GM19023 (cell line): ENCODE data around the gene SMAD7.

Source experiments
- ATAC-seq: cut with Tn5 transposase; IDR thresholded peaks from one replicate; pipeline ENCODE4 v1.9.1; 2021; ENCODE audit warnings: mild to moderate bottlenecking, moderate library complexity; ENCODE audit not compliant: unreplicated experiment

SMAD7 gene, protein sequence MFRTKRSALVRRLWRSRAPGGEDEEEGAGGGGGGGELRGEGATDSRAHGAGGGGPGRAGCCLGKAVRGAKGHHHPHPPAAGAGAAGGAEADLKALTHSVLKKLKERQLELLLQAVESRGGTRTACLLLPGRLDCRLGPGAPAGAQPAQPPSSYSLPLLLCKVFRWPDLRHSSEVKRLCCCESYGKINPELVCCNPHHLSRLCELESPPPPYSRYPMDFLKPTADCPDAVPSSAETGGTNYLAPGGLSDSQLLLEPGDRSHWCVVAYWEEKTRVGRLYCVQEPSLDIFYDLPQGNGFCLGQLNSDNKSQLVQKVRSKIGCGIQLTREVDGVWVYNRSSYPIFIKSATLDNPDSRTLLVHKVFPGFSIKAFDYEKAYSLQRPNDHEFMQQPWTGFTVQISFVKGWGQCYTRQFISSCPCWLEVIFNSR

GRCh38 chr18:48950536-48951447, at the start of gene SMAD7:
Gene SMAD7 (minus strand): TSS chr18:48950965. CDS start chr18:48950424, 541 bp downstream.
- ATAC-seq, result no peak

DNA sequence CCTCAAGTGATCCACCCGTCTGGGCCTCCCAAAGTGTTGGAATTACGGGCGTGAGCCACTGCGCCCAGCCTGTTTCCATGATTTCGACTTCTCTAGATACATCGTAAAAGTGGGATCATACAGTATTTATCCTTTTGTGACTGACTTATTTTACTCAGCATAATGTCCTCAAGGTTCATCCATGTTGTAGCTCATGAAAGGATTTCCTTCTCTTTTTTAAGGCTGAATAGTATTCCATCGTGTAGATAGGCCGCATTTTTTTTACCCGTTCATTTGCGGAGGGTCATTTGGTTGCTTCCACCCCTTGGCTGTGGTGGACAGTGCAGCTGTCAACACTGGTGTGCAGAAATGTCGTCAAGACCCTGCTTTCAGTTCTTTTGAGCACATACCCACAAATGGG, 48.8 kb upstream of the SMAD7 start:
- ATAC-seq, result no peak

GRCh38 chr18:48997985-48998831, 47.4 kb upstream of the SMAD7 start:
- no peak for ATAC-seq

DNA sequence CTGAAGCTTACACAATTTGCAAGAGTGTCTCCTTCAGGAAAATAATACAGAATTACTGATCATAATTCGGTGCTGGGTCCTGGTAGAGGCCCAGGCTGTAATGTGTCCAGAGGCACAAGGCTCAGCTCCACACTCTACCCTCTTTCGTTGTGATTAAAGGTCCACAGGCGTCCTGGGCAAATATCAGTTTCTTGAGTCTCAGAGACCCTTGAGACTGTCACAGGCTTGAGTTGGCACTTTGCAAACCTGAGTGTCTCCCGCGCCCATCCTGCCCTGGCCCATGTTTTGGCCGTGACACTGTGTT, 46.9 kb upstream of the SMAD7 start:
- ATAC-seq, result no peak

DNA sequence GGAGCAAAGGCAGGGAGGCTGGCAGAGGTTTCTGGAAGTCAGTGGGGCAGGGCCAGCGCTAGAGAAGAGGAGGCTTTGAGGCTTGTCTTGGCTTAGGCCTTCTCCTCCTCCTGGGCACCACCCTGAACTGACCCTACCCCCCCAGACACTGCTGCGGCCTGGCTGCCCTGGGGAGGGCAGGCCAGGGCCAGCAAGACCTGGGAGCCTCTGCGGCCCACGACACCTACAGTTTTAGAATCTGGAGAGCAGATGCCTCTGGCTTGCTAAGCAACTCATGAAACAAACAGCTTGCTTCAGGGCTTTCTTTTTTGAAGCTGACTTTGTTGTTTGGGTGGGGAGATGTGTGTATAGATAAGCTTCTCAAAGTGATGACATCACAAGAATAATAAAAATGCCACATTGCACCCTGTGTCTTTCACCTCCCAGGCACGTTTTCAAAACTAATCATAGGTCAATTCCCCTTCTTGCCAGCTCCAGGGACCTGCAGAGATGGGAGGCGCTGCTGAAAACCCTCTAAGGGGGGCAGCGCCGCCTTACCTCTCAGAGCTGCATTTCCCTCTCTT, 46.2 kb upstream of the SMAD7 start:
- no peak for ATAC-seq

- ATAC-seq, result no peak
These were observed 45.3 kb upstream of the SMAD7 start for GRCh38 chr18:48996041-48996440.

- ATAC-seq, result no peak
These were observed 44.4 kb upstream of the SMAD7 start for GRCh38 chr18:48994926-48995835.

- ATAC-seq, result no peak
These were observed 43.4 kb upstream of the SMAD7 start for GRCh38 chr18:48994044-48994651.

GRCh38 chr18:48993586-48993985, 42.8 kb upstream of the SMAD7 start:
- ATAC-seq, result no peak

DNA sequence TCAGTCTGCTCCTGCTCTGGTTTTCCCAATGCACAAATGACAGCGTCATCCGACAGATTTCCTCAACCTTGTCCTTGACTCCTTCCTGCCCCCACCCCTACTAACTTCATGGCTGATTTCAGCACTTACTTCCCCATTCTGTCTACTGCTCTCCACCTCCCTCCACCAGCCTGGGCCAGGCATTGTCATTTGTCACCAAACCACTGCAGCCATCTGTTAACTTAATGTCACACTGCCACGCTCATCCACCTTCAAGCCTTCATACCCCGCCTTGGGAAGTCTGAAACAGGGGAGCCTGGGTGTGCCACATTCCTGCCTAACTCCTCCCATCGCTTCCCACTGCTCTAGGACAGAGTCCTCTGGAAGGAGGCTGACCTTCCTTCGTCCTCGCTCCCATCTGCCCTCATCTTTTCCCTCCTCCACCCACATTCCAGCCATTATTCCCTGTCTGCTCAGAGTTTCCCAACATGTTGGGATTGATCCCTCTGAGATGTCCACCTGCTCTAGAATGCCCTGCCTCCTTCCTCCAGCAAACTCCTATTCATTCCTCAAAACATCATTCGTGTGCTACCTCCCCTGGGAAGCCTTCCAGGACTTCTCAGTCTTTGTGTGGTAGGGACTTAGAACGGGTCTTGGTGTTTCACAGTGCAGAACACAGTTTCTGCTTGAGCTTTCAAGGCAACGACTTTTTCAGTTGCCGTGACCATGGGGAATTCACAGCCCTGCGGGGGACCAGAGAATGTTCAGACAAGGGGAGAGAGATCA, 42.2 kb upstream of the SMAD7 start:
- no peak for ATAC-seq

DNA sequence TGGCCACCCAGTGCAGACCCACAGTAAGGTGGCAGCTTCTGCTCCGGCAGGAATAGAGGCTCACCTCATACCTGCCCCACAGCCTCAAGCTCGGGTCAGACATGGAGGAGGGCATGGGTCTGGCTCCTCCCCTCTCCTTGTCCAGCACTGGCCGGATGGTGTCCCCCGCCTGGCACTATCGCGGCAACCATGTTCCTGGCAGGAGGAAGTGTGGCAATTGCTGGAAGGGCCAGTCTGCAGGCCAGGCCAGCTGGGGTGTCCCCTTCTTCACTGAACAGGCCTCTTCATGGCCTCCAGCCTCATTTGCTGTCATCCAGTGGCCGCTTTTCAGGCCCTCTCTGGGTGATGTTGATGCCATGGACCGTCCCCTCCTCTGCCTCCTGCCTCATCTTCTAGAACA, 41.4 kb upstream of the SMAD7 start:
- ATAC-seq, result no peak

DNA sequence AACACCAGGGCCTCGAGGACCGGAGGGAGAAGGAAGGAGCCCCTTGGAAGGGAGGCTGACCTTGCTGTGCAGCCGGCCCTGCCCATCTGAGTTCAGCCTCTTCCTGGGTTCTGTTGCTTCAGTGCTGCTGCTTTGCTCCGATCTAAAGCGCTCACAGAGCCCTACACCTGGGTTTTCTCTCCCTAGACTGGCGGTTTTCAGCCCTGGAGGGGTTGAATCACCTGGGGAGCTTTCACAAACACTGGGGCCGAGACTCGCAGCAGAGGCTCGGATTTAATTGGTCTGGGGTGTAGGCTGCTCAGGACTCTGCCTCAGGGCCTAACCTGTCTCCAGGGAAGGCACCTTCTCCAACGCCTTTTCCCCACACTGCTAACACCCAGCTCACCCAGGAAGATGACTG, 40.9 kb upstream of the SMAD7 start:
- ATAC-seq, result no peak

GRCh38 chr18:48991319-48991660, 40.5 kb upstream of the SMAD7 start:
- no peak for ATAC-seq

DNA sequence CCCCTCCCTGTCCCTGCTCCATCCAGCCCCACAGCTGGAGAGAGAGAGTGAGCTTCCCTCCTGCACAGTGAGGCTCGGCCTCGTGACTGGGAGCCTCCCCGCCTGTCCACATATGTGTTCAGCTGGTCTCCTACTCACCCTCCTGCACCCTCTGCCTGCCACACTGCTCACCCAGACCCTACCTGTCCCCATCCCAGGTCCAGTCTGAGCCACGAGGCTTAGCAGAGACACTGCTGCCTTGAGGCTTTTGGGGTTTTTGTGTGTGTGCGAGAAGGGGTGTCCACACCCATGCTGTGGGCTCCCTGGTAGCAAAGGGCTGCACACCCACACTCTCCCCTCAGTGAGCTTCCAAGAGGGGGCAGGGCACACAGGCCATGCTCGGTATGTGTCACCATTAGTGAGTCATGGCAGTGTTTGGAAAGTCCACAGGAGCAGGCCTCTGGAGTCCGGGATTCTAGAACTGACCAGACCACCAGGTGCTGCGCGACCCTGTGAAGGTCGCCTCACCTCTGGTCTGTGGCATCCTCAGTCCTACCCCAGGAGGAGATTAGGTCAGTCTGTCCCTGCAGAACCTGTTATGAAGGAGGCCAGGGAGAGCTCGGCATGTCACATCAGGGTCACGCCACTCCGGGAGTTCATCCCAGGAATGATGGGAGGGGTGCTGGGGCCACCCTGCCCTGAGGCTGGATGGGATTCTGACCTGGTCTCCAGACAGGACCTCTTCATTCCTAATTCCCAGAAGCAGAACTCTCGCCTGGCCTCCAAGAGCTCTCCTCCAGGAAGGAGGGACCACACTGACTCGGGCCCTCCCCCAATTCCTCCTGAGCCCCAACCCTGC, 39.9 kb upstream of the SMAD7 start:
- ATAC-seq, result no peak

DNA sequence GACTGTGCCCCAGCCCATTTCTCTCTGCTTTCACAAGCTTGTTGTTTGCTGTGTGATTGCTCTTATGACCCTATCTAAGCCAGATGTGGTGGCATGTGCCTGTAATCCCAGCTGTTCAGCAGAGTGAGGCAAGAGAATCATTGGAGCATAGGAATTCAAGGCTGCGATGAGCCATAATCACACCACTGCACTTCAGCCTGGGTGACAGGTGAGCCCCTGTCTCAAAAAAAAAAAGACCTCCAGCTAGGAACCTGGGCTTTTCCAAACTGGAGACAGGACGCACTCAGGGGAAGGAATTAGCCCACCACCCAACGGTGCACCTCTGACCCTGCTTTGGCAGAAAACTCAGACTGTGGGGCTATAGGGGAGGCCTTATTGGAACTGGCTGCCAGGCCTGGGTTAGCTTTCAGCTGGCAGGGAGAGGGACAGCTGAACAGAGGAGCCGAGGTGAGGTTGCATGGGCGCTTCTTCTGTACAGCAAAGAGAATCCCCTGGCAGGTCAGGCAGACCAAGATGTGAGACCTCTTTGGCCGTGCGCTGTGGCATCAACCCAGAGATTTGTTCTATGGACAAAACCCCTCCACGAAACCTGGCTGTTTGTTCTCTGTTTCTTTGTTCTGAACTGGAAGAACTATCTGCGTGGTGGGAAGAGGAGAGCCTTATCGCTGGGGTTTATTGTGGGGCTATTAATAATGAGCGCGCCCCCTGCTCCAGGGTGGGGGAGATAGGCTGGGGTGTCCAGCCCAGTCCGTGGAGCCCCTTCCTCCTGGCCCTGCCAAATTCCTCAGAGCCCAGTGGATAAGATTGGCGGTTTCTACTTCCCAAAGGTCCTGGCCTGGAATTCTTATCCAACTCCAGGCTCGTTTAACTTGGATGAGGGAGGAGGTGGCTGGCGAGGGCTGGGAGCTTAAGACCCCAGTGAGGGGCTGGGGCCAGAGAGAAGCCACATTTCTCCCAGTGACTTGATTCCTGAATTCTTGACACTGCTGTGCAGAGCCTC, 38.8 kb upstream of the SMAD7 start:
- ATAC-seq, result no peak

GRCh38 chr18:48988508-48989303, 37.9 kb upstream of the SMAD7 start:
- ATAC-seq, result no peak
